ENCODE results near the gene DHPS. TPM values are rescaled to one million over a fixed set of nuclear protein-coding genes. Genes with fewer than 3 reads are reported as not detected.

DHPS gene
- total RNA-seq, 1 donor from 2014 or later = 78.3 TPM

DNA sequence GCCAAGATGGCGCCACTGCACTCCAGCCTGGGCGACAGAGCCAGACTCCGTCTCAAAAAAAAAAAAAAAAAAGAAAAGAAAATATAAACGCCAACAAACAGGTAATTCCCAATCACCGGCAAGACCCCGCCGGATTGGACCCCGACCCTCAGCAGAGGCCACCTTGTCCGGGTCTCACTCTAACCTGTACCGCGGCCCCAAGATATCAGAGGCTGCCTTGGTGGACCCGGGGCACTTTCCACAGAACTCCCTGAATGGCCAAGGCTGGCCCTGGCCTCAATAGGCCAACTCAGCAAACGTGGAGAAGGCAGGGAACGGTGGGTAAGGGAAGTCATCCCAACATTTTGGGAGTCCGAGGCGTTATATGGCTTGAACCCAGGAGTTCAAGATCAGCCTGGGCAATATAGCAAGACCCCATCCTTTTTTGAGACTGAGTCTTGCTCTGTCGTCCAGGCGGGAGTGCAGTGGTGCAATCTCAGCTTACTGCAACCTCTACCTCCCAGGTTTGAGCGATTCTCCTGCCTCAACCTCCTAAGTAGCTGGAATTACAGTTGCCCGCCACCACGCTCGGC lies 43.0 kb downstream of the DHPS start:
- peaks cover 5% of the 10 kb centered on the region for H3K4me1 Mint-ChIP-seq
- H3K27ac Mint-ChIP-seq = no peak overlapping the region
- no peak overlapping the region for H3K4me3 Mint-ChIP-seq
- Histone ChIP-seq H3K4me2 (no peak overlapping the region), H3K36me3 (no peaks in the 10 kb centered on the region), H4K20me1 (ENCODE audit: low read depth) (no peaks in the 10 kb centered on the region), H3K9ac (no peak overlapping the region), H3F3A (ENCODE audit: low read depth) (peaks cover 3% of the 10 kb centered on the region), H3K79me2 (ENCODE audit: low read depth) (no peaks in the 10 kb centered on the region), H3K4me1 (no peaks in the 10 kb centered on the region), H2AFZ (replicated peaks) (no peak overlapping the region), H3K27me3 (no peaks in the 10 kb centered on the region), H3K4me3 (no peak overlapping the region), H3K9me3 (ENCODE audit: low read depth) (no peaks in the 10 kb centered on the region), H3K27ac (no peak overlapping the region)
- H3K27me3 Mint-ChIP-seq (ENCODE audit: insufficient read depth, low read depth) = peaks cover 5% of the 10 kb centered on the region
- peaks cover 17% of the 10 kb centered on the region for H3K9me3 Mint-ChIP-seq
- TF ChIP-seq EZH2 (IDR thresholded peaks at IDR 0.05) = no peak
- TF ChIP-seq, protein P1, sequence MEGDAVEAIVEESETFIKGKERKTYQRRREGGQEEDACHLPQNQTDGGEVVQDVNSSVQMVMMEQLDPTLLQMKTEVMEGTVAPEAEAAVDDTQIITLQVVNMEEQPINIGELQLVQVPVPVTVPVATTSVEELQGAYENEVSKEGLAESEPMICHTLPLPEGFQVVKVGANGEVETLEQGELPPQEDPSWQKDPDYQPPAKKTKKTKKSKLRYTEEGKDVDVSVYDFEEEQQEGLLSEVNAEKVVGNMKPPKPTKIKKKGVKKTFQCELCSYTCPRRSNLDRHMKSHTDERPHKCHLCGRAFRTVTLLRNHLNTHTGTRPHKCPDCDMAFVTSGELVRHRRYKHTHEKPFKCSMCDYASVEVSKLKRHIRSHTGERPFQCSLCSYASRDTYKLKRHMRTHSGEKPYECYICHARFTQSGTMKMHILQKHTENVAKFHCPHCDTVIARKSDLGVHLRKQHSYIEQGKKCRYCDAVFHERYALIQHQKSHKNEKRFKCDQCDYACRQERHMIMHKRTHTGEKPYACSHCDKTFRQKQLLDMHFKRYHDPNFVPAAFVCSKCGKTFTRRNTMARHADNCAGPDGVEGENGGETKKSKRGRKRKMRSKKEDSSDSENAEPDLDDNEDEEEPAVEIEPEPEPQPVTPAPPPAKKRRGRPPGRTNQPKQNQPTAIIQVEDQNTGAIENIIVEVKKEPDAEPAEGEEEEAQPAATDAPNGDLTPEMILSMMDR (IDR thresholded peaks at IDR 0.05) = no peak
- TF ChIP-seq EZH2phosphoT487 (IDR thresholded peaks at IDR 0.05) = no peak
- DNase-seq (ENCODE audit: low spot score) = no peak
- peaks cover 8% of the 10 kb centered on the region for H3K36me3 Mint-ChIP-seq

DNA sequence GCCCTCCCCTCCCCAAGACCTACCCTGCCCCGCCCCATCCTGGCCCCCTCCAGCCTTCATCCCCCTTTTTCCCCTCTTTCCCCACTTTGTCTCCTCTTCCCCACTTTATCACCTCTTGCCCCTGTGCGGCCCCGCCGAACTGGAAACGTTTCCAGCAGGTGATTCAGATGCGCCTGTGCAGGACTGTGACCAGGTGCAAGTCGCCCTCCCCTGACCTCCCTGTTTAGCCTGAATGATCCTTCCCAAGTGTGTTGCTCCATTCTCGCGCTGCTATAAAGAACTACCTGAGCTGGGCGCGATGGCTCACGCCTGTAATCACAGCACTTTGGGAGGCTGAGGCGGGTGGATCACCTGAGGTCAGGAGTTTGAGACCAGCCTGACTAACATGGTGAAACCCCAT lies 45.0 kb downstream of the DHPS start:
- no peak overlapping the region for H3K27ac Mint-ChIP-seq
- Histone ChIP-seq H3K4me2 (no peak overlapping the region), H3K36me3 (no peaks in the 10 kb centered on the region), H3F3A (ENCODE audit: low read depth) (peaks cover 16% of the 10 kb centered on the region), H3K27ac (no peak overlapping the region), H2AFZ (replicated peaks) (no peak overlapping the region), H3K27me3 (no peaks in the 10 kb centered on the region), H3K4me3 (no peak overlapping the region), H4K20me1 (ENCODE audit: low read depth) (no peaks in the 10 kb centered on the region), H3K9me3 (ENCODE audit: low read depth) (no peaks in the 10 kb centered on the region), H3K4me1 (no peaks in the 10 kb centered on the region), H3K9ac (no peak overlapping the region), H3K79me2 (ENCODE audit: low read depth) (no peaks in the 10 kb centered on the region)
- peaks cover 5% of the 10 kb centered on the region for H3K4me1 Mint-ChIP-seq
- no peak for TF ChIP-seq EZH2 (IDR thresholded peaks at IDR 0.05)
- no peak for TF ChIP-seq EZH2phosphoT487 (IDR thresholded peaks at IDR 0.05)
- TF ChIP-seq, protein P1 (IDR thresholded peaks at IDR 0.05) = no peak
- H3K36me3 Mint-ChIP-seq = peaks cover 17% of the 10 kb centered on the region
- H3K9me3 Mint-ChIP-seq = peaks cover 24% of the 10 kb centered on the region
- H3K4me3 Mint-ChIP-seq = no peak overlapping the region
- no peak for DNase-seq (ENCODE audit: low spot score)
- peaks cover 5% of the 10 kb centered on the region for H3K27me3 Mint-ChIP-seq (ENCODE audit: insufficient read depth, low read depth)

DNA sequence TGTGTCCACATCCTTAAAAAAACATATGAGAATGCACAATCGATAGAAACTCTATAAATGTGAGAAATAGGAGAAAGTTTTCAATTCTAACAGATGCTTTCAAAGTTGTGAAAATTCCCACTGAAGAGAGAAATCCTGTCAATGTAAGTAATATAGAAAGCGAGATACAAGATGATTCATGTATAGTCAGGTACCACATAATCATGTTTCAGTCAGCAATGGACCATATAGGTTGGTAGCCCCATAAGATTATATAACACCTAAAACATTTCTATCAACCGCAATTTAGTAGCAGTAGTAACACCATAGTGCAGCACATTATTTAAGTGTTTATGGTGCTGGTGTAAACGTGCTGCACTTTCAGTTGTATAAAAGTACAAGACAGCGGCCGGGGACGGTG lies 52.5 kb downstream of the DHPS start:
- no peak overlapping the region for H3K27ac ChIP-seq
- TF ChIP-seq, protein P1 (IDR thresholded peaks at IDR 0.05) = no peak
- TF ChIP-seq EZH2phosphoT487 (IDR thresholded peaks at IDR 0.05) (no peak), EZH2 (IDR thresholded peaks at IDR 0.05) (no peak)
- H3K4me3 Mint-ChIP-seq = no peak overlapping the region
- H3F3A ChIP-seq (ENCODE audit: low read depth) = peaks cover 31% of the 10 kb centered on the region
- H4K20me1 ChIP-seq (ENCODE audit: low read depth) = no peaks in the 10 kb centered on the region
- H3K36me3 ChIP-seq = peaks cover 62% of the 10 kb centered on the region
- H3K9me3 Mint-ChIP-seq = peaks cover 58% of the 10 kb centered on the region
- H3K9ac ChIP-seq = no peak overlapping the region
- peaks cover 3% of the 10 kb centered on the region for H3K79me2 ChIP-seq (ENCODE audit: low read depth)
- peaks cover 7% of the 10 kb centered on the region for H3K27me3 Mint-ChIP-seq (ENCODE audit: insufficient read depth, low read depth)
- H3K4me2 ChIP-seq = no peak overlapping the region
- H3K27ac Mint-ChIP-seq = no peak overlapping the region
- no peak overlapping the region for H2AFZ ChIP-seq (replicated peaks)
- peaks cover 68% of the 10 kb centered on the region for H3K36me3 Mint-ChIP-seq
- peaks cover 33% of the 10 kb centered on the region for H3K9me3 ChIP-seq (ENCODE audit: low read depth)
- no peaks in the 10 kb centered on the region for H3K4me1 ChIP-seq
- H3K27me3 ChIP-seq = no peaks in the 10 kb centered on the region
- H3K4me3 ChIP-seq = no peak overlapping the region
- no peaks in the 10 kb centered on the region for H3K4me1 Mint-ChIP-seq
- DNase-seq (ENCODE audit: low spot score) = no peak
